ENCODE results near the gene PDE4D.

Gene PDE4D

GRCh38 chr5:59436364-59437148 is 457.0 kb downstream of the PDE4D start:
- no peak for DNase-seq (ENCODE audit: low read depth in 1 of 2, low spot score in 1 of 2)
- H3K27ac ChIP-seq (replicated peaks): no peak overlapping the region
- no peak for TF ChIP-seq GABPA (IDR thresholded peaks at IDR 0.05; ENCODE audit: low read depth)
- no peak for TF ChIP-seq POLR2AphosphoS5 (IDR thresholded peaks at IDR 0.05; ENCODE audit: low read depth)
- no peak for TF ChIP-seq REST (IDR thresholded peaks at IDR 0.05; ENCODE audit: insufficient replicate concordance, low read depth)
- no peak for TF ChIP-seq CTCF (IDR thresholded peaks at IDR 0.05; ENCODE audit: insufficient read depth, low read length)
- no peaks in the 10 kb centered on the region for H3K27me3 ChIP-seq (ENCODE audit: insufficient read depth, poor library complexity, severe bottlenecking)
- no peak overlapping the region for H3K4me3 ChIP-seq (replicated peaks; ENCODE audit: insufficient read depth, low read length)

GRCh38 chr5:59433174-59433573 is 460.4 kb downstream of the PDE4D start:
- no peak for TF ChIP-seq POLR2AphosphoS5 (IDR thresholded peaks at IDR 0.05; ENCODE audit: low read depth)
- TF ChIP-seq REST (IDR thresholded peaks at IDR 0.05; ENCODE audit: insufficient replicate concordance, low read depth): no peak
- TF ChIP-seq SPI1 (IDR thresholded peaks at IDR 0.05; ENCODE audit: borderline replicate concordance, low read depth): no peak
- no peak for TF ChIP-seq GABPA (IDR thresholded peaks at IDR 0.05; ENCODE audit: low read depth)
- TF ChIP-seq CTCF (IDR thresholded peaks at IDR 0.05; ENCODE audit: insufficient read depth, low read length): no peak
- H3K27me3 ChIP-seq (ENCODE audit: insufficient read depth, poor library complexity, severe bottlenecking): no peaks in the 10 kb centered on the region
- H3K4me3 ChIP-seq (replicated peaks; ENCODE audit: insufficient read depth, low read length): no peak overlapping the region
- no peak overlapping the region for H3K27ac ChIP-seq (replicated peaks)
- no peak for DNase-seq (ENCODE audit: low read depth in 1 of 2, low spot score in 1 of 2)

GRCh38 chr5:59430066-59430685 is 463.4 kb downstream of the PDE4D start:
- TF ChIP-seq SPI1 (IDR thresholded peaks at IDR 0.05; ENCODE audit: borderline replicate concordance, low read depth) (no peak), REST (IDR thresholded peaks at IDR 0.05; ENCODE audit: insufficient replicate concordance, low read depth) (no peak), GABPA (IDR thresholded peaks at IDR 0.05; ENCODE audit: low read depth) (no peak), POLR2AphosphoS5 (IDR thresholded peaks at IDR 0.05; ENCODE audit: low read depth) (no peak), CTCF (IDR thresholded peaks at IDR 0.05; ENCODE audit: insufficient read depth, low read length) (no peak)
- no peak overlapping the region for H3K27ac ChIP-seq (replicated peaks)
- DNase-seq (ENCODE audit: low read depth in 1 of 2, low spot score in 1 of 2): no peak
- H3K4me3 ChIP-seq (replicated peaks; ENCODE audit: insufficient read depth, low read length): no peak overlapping the region
- no peaks in the 10 kb centered on the region for H3K27me3 ChIP-seq (ENCODE audit: insufficient read depth, poor library complexity, severe bottlenecking)
